GM18508 (cell line): ENCODE measurements around the gene HAS3.
"Not testable (repeated sequence)": the region's sequence is repeated elsewhere in the genome, so short reads cannot be mapped to it uniquely, and the experiment has no call there.

Experiments used
- ATAC-seq: cut with Tn5 transposase; IDR thresholded peaks from one replicate; pipeline ENCODE4 v1.9.1; 2021; ENCODE audit warnings: moderate number of reproducible peaks; ENCODE audit not compliant: insufficient read depth, unreplicated experiment

The HAS3 gene

GRCh38 chr16:69115361-69115760 lies 9.9 kb downstream of the HAS3 start:
- ATAC-seq = no peak

- no peak for ATAC-seq
These were observed 10.4 kb downstream of the HAS3 start for GRCh38 chr16:69115837-69116236.

GRCh38 chr16:69116256-69116875 lies 10.9 kb downstream of the HAS3 start:
- no peak for ATAC-seq

GRCh38 chr16:69116906-69117305 lies 11.5 kb downstream of the HAS3 start:
- no peak for ATAC-seq

GRCh38 chr16:69118468-69118867 lies 13.0 kb downstream of the HAS3 start:
- no peak for ATAC-seq

- ATAC-seq = no peak
These were observed 13.5 kb downstream of the HAS3 start for GRCh38 chr16:69118994-69119393.

GRCh38 chr16:69119536-69119935 lies 14.1 kb downstream of the HAS3 start:
- no peak for ATAC-seq

GRCh38 chr16:69120096-69120664 lies 14.7 kb downstream of the HAS3 start:
- no peak for ATAC-seq

GRCh38 chr16:69123910-69124309 lies 18.5 kb downstream of the HAS3 start:
- no peak for ATAC-seq

- not testable (repeated sequence) for ATAC-seq
These were observed 19.0 kb downstream of the HAS3 start for GRCh38 chr16:69124406-69124805.

GRCh38 chr16:69124961-69125360 lies 19.5 kb downstream of the HAS3 start:
- ATAC-seq = not testable (repeated sequence)

GRCh38 chr16:69126221-69126620 lies 20.8 kb downstream of the HAS3 start:
- ATAC-seq = no peak

GRCh38 chr16:69126801-69127200 lies 21.3 kb downstream of the HAS3 start:
- ATAC-seq = not testable (repeated sequence)

GRCh38 chr16:69127966-69128510 lies 22.6 kb downstream of the HAS3 start:
- no peak for ATAC-seq

- no peak for ATAC-seq
These were observed 25.0 kb downstream of the HAS3 start for GRCh38 chr16:69130461-69130860.

GRCh38 chr16:69131167-69131838 lies 25.9 kb downstream of the HAS3 start:
- ATAC-seq = no peak

GRCh38 chr16:69131839-69132423 lies 26.5 kb downstream of the HAS3 start:
- no peak for ATAC-seq

- ATAC-seq = no peak
These were observed 27.2 kb downstream of the HAS3 start, which contains the start of the genes CHTF8 and UTP4 for GRCh38 chr16:69132424-69133252. Gene CHTF8 (minus strand): TSS chr16:69132588. CDS start chr16:69121458, 11,130 bp downstream. Gene UTP4 (plus strand): TSS chr16:69132649. CDS start chr16:69133460, 811 bp downstream.

GRCh38 chr16:69133373-69133954 lies 28.0 kb downstream of the HAS3 start:
- no peak for ATAC-seq

- ATAC-seq = no peak
These were observed 33.2 kb downstream of the HAS3 start for GRCh38 chr16:69138608-69139007.
